ENCODE data around the gene RAX2.
A peak's percentile ranks its signal among the peaks of the same experiment; 100 is the strongest.
"Not testable (repeated sequence)": the region's sequence is repeated elsewhere in the genome, so short reads cannot be mapped to it uniquely, and the experiment has no call there.

RAX2 gene

GRCh38 chr19:3766520-3766919 is 5.5 kb downstream of the RAX2 start:
- TF ChIP-seq CTCF (IDR thresholded peaks at IDR 0.05; ENCODE audit: insufficient read depth, low read depth, low read length, missing control alignments): no peak
- DNase-seq (ENCODE audit: low read depth): no peak
- no peak overlapping the region for H3K4me3 ChIP-seq (ENCODE audit: low read depth, low read length)

- not testable (repeated sequence) for H3K4me3 ChIP-seq (ENCODE audit: low read depth, low read length); DNase-seq (ENCODE audit: low read depth)
Observed at GRCh38 chr19:3765757-3766156, 6.3 kb downstream of the RAX2 start.

GRCh38 chr19:3765121-3765520 is 6.9 kb downstream of the RAX2 start:
- no peak for DNase-seq (ENCODE audit: low read depth)
- TF ChIP-seq CTCF (IDR thresholded peaks at IDR 0.05; ENCODE audit: insufficient read depth, low read depth, low read length, missing control alignments): no peak

GRCh38 chr19:3762501-3763459 is 9.2 kb downstream of the RAX2 start, which contains the start of gene MRPL54:
MRPL54 (plus strand) TSS chr19:3762682; CDS start chr19:3762701, 19 bp downstream.
- H3K4me3 ChIP-seq (ENCODE audit: low read depth, low read length): peak within 1 kb of the TSS; percentile 96
- DNase-seq (ENCODE audit: low read depth): peak; percentile 99
- TF ChIP-seq CTCF (IDR thresholded peaks at IDR 0.05; ENCODE audit: insufficient read depth, low read depth, low read length, missing control alignments): no peak

More at GRCh38 chr19:3765121-3765520, 6.9 kb downstream of the RAX2 start:
- H3K4me3 ChIP-seq (ENCODE audit: low read depth, low read length): no peak overlapping the region

- peak overlapping the region; percentile 96 for H3K4me3 ChIP-seq (ENCODE audit: low read depth, low read length)
- no peak for TF ChIP-seq CTCF (IDR thresholded peaks at IDR 0.05; ENCODE audit: insufficient read depth, low read depth, low read length, missing control alignments)
Observed at GRCh38 chr19:3762130-3762473, 9.9 kb downstream of the RAX2 start.

GRCh38 chr19:3761382-3762129 is 10.5 kb downstream of the RAX2 start, which contains the start of gene APBA3:
APBA3 (minus strand) TSS chr19:3761692; CDS start chr19:3760264, 1,428 bp downstream.
- peak within 1 kb of the TSS; percentile 96 for H3K4me3 ChIP-seq (ENCODE audit: low read depth, low read length)
- peak; percentile 96 for DNase-seq (ENCODE audit: low read depth)
- peak; percentile 73 for TF ChIP-seq CTCF (IDR thresholded peaks at IDR 0.05; ENCODE audit: insufficient read depth, low read depth, low read length, missing control alignments)

More at GRCh38 chr19:3762130-3762473, 9.9 kb downstream of the RAX2 start:
- DNase-seq (ENCODE audit: low read depth): no peak

- TF ChIP-seq CTCF (IDR thresholded peaks at IDR 0.05; ENCODE audit: insufficient read depth, low read depth, low read length, missing control alignments): no peak
- peak; percentile 26 for DNase-seq (ENCODE audit: low read depth)
- peak overlapping the region; percentile 67 for H3K4me3 ChIP-seq (ENCODE audit: low read depth, low read length)
Observed at GRCh38 chr19:3760871-3761361, 11.1 kb downstream of the RAX2 start.

Measured in GM12865 (cell line).